Activated CD4-positive, alpha-beta T cell treated with anti-CD3 and anti-CD28 coated beads for 1 hour (primary cell): ENCODE results near the gene TGFBR1.
"Not testable (repeated sequence)": the region's sequence is repeated elsewhere in the genome, so short reads cannot be mapped to it uniquely, and the experiment has no call there.

Source experiments
- DNase-seq: peaks from one replicate; pipeline ENCODE4 v3.0.0-alpha.2; 2020

TGFBR1 gene

GRCh38 chr9:99192786-99193465, 88.0 kb downstream of the TGFBR1 start:
- DNase-seq, result no peak

GRCh38 chr9:99193466-99193821, 88.5 kb downstream of the TGFBR1 start:
- no peak for DNase-seq

DNA sequence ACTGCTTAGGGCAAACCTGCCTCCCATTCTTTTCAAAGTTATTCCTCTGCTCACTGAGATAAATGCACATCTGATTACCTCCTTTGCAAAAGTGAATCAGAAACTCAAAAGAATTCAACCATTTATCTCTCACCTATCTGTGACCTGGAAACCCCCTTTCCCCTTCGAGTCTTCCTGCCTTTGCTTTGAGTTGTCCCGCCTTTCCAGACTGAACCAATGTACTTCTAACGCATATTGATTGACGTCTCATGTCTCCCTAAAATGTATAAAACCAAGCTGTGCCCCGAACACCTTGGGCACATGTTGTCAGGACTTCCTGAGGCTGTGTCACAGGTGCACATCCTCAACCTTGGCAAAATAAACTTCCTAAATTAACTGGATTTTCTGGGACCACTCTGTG, 91.6 kb downstream of the TGFBR1 start:
- not testable (repeated sequence) for DNase-seq

GRCh38 chr9:99197124-99197630, 92.3 kb downstream of the TGFBR1 start:
- DNase-seq, result no peak

DNA sequence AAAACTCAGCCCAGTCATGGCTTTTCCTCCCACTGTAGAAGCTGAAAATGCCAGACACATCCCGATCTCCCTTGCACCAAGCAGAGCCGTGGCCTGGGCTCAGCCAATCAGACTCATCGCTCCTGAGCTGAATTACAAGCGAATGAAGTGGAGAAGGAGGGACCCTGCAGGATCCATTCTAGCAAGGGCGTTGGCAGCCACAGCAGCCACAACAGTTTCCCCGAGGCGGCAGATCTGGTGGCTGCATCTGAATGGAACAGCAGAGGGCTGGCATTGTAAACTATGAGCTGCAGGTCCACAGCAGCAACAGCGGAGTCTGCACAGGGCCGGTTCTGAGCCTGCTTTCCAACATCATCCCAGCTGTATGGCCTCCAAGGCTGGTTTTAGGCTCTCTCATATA, 93.1 kb downstream of the TGFBR1 start:
- DNase-seq, result no peak

GRCh38 chr9:99199938-99200539, 95.1 kb downstream of the TGFBR1 start:
- no peak for DNase-seq

DNA sequence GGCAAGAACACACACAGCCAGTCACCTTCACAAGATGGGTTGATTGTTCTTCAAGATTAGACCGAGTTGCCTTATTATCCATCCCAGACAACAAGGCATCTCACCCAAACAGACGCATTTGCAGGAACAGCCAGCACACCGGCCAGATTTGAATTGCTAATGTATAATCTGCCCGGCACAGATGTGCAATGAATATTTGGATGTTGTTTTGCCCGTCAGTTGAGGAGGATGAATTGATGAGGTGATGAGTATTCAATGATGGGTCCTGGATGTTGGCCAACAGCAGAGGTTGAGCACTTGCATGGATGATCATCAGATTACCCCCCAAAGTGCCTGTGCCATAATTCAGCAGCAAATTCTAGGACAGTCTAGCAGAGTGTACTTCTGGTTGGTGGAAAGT, 96.7 kb downstream of the TGFBR1 start:
- no peak for DNase-seq
